Urinary bladder (tissue), 4 donors: ENCODE measurements around the gene UBE3D. TPM values are rescaled to one million over a fixed set of nuclear protein-coding genes. Genes with fewer than 3 reads are reported as not detected.
"Not testable (repeated sequence)": the region's sequence is repeated elsewhere in the genome, so short reads cannot be mapped to it uniquely, and the experiment has no call there.

Experiments
- DNase-seq: peaks from one replicate; pipeline ENCODE4 v3.0.0-alpha.2; 2015; ENCODE audit errors: extremely low spot score
- H3K27ac ChIP-seq: one replicate; pipeline ENCODE4 v1.5.1; 2013; ENCODE audit warnings: low read depth, mild to moderate bottlenecking, moderate library complexity
- H3K36me3 ChIP-seq: one replicate; pipeline ENCODE4 v1.6.1; 2013; ENCODE audit warnings: mild to moderate bottlenecking, moderate library complexity; ENCODE audit not compliant: insufficient read depth
- H3K4me1 ChIP-seq: one replicate; pipeline ENCODE4 v1.6.1; 2013; ENCODE audit warnings: mild to moderate bottlenecking, moderate library complexity; ENCODE audit not compliant: insufficient read depth
- H3K4me3 ChIP-seq: one replicate; pipeline ENCODE4 v1.5.1; 2013; ENCODE audit warnings: low read depth, low read length
- WGBS: extraction: QIAGEN DNeasy Blood & Tissue Kit; methylation state at CpG from one replicate; pipeline ENCODE4 v1.1.7; 2013; 5-methylcytosine and 5-hydroxymethylcytosine counted together
- polyA plus RNA-seq: library from polyadenylated mRNA; stranded (reverse); fragments of 200-250 nt; gene quantifications from one replicate; pipeline ENCODE4 v1.2.3, GENCODE V29; 2013
- total RNA-seq: library from RNA; depleted of rRNA; stranded (reverse); fragments of >200 nt; gene quantifications from one replicate; pipeline ENCODE4 v1.2.3, GENCODE V29; 2014
- donor health status: healthy with polysubstance abuse.
- donor health status: healthy.

The UBE3D gene
- total and polyA plus RNA-seq, 2 donors = 4.0 to 17.3 TPM

- no peaks in the 10 kb centered on the region for H3K36me3 ChIP-seq
- no peak overlapping the region for H3K4me3 ChIP-seq
- WGBS = 48% methylated on average over 3 of the region's 3 CpGs
- DNase-seq = no peak
- no peak overlapping the region for H3K27ac ChIP-seq
- no peaks in the 10 kb centered on the region for H3K4me1 ChIP-seq
These were observed 186.8 kb downstream of the UBE3D start for GRCh38 chr6:82878812-82879211.

- 45% methylated on average over 4 of the region's 4 CpGs for WGBS
- DNase-seq = no peak
- no peak overlapping the region for H3K27ac ChIP-seq
- H3K36me3 ChIP-seq = no peaks in the 10 kb centered on the region
- H3K4me1 ChIP-seq = no peaks in the 10 kb centered on the region
- H3K4me3 ChIP-seq = no peak overlapping the region
These were observed 188.1 kb downstream of the UBE3D start for GRCh38 chr6:82877213-82878195.

GRCh38 chr6:82875573-82876185 is 190.0 kb downstream of the UBE3D start:
- Histone ChIP-seq H3K36me3 (no peaks in the 10 kb centered on the region), H3K4me3 (no peak overlapping the region), H3K27ac (no peak overlapping the region), H3K4me1 (no peaks in the 10 kb centered on the region)
- DNase-seq = no peak
- 84% methylated on average over 4 of the region's 4 CpGs for WGBS

GRCh38 chr6:82874867-82875266 is 190.8 kb downstream of the UBE3D start:
- 86% methylated on average over 3 of the region's 3 CpGs for WGBS
- Histone ChIP-seq H3K4me3 (no peak overlapping the region), H3K27ac (no peak overlapping the region), H3K36me3 (no peaks in the 10 kb centered on the region), H3K4me1 (no peaks in the 10 kb centered on the region)
- no peak for DNase-seq

GRCh38 chr6:82872185-82872584 is 193.5 kb downstream of the UBE3D start:
- H3K36me3 ChIP-seq = no peaks in the 10 kb centered on the region
- no peak overlapping the region for H3K27ac ChIP-seq
- no peak overlapping the region for H3K4me3 ChIP-seq
- no peaks in the 10 kb centered on the region for H3K4me1 ChIP-seq
- no peak for DNase-seq
- WGBS = 96% methylated on average over 1 of the region's 1 CpG

- Histone ChIP-seq H3K4me3 (no peak overlapping the region), H3K27ac (no peak overlapping the region), H3K4me1 (no peaks in the 10 kb centered on the region), H3K36me3 (no peaks in the 10 kb centered on the region)
- DNase-seq = no peak
- 80% methylated on average over 2 of the region's 2 CpGs for WGBS
These were observed 195.0 kb downstream of the UBE3D start for GRCh38 chr6:82870582-82871172.

GRCh38 chr6:82869493-82869892 is 196.1 kb downstream of the UBE3D start:
- Histone ChIP-seq H3K4me3 (no peak overlapping the region), H3K4me1 (no peaks in the 10 kb centered on the region), H3K36me3 (no peaks in the 10 kb centered on the region), H3K27ac (no peak overlapping the region)
- no peak for DNase-seq

GRCh38 chr6:82867946-82868345 is 197.7 kb downstream of the UBE3D start:
- no peak overlapping the region for H3K27ac ChIP-seq
- no peaks in the 10 kb centered on the region for H3K36me3 ChIP-seq
- no peak for DNase-seq
- no peak overlapping the region for H3K4me3 ChIP-seq
- WGBS = 93% methylated on average over 3 of the region's 3 CpGs
- no peaks in the 10 kb centered on the region for H3K4me1 ChIP-seq

- no peaks in the 10 kb centered on the region for H3K36me3 ChIP-seq
- no peak overlapping the region for H3K27ac ChIP-seq
- whole genome bisulfite sequencing = 82% methylated on average over 3 of the region's 3 CpGs
- H3K4me1 ChIP-seq = no peaks in the 10 kb centered on the region
- DNase-seq = no peak
- no peak overlapping the region for H3K4me3 ChIP-seq
These were observed 199.2 kb downstream of the UBE3D start for GRCh38 chr6:82866446-82866845.

- H3K4me1 ChIP-seq = no peaks in the 10 kb centered on the region
- no peak overlapping the region for H3K27ac ChIP-seq
- no peak overlapping the region for H3K4me3 ChIP-seq
- WGBS = 83% methylated on average over 3 of the region's 3 CpGs
- H3K36me3 ChIP-seq = no peaks in the 10 kb centered on the region
- no peak for DNase-seq
These were observed 200.2 kb downstream of the UBE3D start for GRCh38 chr6:82865461-82865860.

GRCh38 chr6:82863781-82864180 is 201.9 kb downstream of the UBE3D start:
- Histone ChIP-seq H3K4me1 (no peaks in the 10 kb centered on the region), H3K36me3 (no peaks in the 10 kb centered on the region), H3K4me3 (no peak overlapping the region), H3K27ac (no peak overlapping the region)
- no peak for DNase-seq

GRCh38 chr6:82862543-82862942 is 203.1 kb downstream of the UBE3D start:
- no peaks in the 10 kb centered on the region for H3K4me1 ChIP-seq
- no peak for DNase-seq
- whole genome bisulfite sequencing = 46% methylated on average over 1 of the region's 1 CpG
- H3K4me3 ChIP-seq = no peak overlapping the region
- no peaks in the 10 kb centered on the region for H3K36me3 ChIP-seq
- no peak overlapping the region for H3K27ac ChIP-seq

GRCh38 chr6:82861121-82861520 is 204.5 kb downstream of the UBE3D start:
- Histone ChIP-seq H3K4me1 (no peaks in the 10 kb centered on the region), H3K36me3 (no peaks in the 10 kb centered on the region), H3K27ac (no peak overlapping the region), H3K4me3 (no peak overlapping the region)
- no peak for DNase-seq
- 86% methylated on average over 1 of the region's 1 CpG for WGBS

GRCh38 chr6:82856077-82856476 is 209.6 kb downstream of the UBE3D start:
- 90% methylated on average over 5 of the region's 5 CpGs for WGBS
- not testable (repeated sequence) for H3K4me3 ChIP-seq, H3K27ac ChIP-seq, DNase-seq, H3K4me1 ChIP-seq, H3K36me3 ChIP-seq
